HG03095 (cell line): ENCODE measurements around the gene ACAT2.
"Not testable (repeated sequence)": the region's sequence is repeated elsewhere in the genome, so short reads cannot be mapped to it uniquely, and the experiment has no call there.

Experiments used
- ATAC-seq: cut with Tn5 transposase; IDR thresholded peaks from one replicate; pipeline ENCODE4 v1.9.1; 2021; ENCODE audit warnings: moderate library complexity; ENCODE audit not compliant: unreplicated experiment

The ACAT2 gene

DNA sequence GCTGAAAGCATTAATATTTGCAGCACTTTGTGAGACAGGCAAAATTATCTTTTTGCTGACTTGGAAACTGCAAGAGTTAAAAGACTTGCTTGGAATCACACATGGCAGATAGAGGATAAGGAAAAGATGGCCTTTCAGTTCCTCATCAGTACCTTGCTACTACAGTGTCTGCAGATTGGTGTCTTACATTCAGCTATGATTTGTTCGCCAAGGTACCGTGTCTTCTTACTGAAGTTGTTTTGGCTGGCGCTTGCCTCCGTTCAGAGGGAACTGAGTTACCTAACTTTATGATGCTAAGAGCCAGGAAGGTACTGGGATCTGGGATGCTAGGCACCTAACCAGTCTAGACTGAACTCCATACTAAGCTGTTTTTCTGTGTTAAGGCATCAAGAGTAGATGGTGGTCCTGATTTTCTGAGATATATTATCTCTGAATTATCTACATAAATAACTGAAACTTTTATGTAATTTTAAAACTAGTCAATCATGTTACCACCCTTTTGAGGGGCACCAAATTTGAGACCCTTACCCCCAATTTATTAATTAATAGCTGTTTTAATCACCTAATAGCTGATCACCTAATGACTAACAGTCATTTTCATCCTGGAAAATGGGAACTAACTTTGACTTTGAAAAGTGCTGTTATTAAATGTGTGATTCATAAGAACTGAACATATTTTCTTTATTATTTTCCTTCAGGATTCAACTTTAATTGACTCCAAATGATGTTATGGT, 32.1 kb upstream of the ACAT2 start:
- peak; percentile 19 for ATAC-seq

DNA sequence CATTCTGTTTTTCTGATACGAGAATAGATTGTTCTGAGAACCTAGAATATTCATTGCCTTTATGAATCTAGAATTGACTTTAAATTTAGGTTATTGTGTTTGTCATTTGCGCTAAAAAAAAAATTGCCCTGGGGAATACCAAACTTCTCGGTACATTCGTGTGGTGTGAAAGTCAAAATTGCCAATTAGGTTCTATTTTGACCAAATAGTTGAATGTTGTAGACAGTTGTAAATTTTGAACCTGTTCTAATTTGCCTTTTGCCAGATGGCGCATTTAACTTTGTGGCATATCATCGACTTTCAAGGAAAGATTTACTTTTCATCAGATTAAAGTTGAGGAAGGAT, 31.5 kb upstream of the ACAT2 start:
- ATAC-seq: no peak

DNA sequence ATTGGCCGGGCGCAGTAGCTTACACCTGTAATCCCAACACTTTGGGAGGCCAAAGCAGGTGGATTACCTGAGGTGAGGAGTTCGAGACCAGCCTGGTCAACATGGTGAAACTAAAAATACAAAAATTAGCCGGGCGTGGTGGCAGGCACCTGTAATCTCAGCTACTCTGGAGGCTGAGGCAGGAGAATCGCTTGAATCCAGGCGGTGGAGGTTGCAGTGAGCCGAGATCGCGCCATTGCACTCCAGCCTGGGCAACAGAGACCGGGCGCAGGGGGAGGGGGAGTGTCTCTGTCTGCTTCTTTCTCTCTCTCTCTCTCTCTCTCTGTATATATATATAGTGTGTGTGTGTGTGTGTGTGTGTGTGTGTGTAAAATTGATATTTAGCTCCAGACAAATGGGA, 29.3 kb upstream of the ACAT2 start:
- not testable (repeated sequence) for ATAC-seq

- ATAC-seq: not testable (repeated sequence)
Observed at GRCh38 chr6:159733395-159733794, 28.4 kb upstream of the ACAT2 start.

- no peak for ATAC-seq
Observed at GRCh38 chr6:159736908-159737307, 24.9 kb upstream of the ACAT2 start.

GRCh38 chr6:159739341-159739740, 22.5 kb upstream of the ACAT2 start:
- no peak for ATAC-seq

DNA sequence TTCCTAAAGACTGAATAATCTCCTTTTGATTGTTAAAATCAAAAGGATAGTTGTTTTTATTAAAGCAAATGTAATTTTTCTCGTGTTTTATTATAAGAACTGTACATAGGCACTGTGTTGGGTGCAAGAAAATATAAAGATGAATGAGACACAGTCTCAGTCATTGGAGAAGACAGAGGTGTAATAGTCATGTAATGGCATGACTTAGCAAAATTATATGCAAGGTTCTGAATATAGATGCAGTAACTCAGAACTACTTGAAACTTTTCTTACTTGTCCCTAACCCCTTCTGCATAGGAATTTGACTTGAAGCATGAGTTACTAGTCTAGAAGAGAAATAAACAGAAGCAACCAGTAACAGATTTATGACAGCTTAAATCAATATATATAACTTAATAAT, 19.7 kb upstream of the ACAT2 start:
- ATAC-seq: no peak

- no peak for ATAC-seq
Observed at GRCh38 chr6:159745081-159745480, 16.8 kb upstream of the ACAT2 start.

DNA sequence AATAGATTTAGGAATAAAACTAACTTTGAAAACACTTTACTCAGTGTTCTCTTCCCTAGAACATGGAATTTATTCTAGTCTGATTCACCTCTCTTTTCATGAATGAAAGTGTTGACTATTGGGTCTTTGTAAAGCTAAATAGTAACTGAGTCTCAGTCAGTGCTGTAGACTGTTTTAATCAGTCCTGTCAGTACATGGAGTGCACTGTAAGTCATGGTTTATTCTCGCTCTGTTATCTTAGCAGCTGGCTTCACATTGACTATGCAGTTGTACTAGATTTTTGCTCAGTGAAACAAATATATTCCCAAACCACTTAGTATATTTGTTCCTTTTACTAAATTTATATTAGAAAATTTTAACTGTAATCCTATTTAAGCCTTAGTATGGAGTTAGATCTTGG, 15.1 kb upstream of the ACAT2 start:
- no peak for ATAC-seq

- not testable (repeated sequence) for ATAC-seq
Observed at GRCh38 chr6:159748127-159748526, 13.7 kb upstream of the ACAT2 start.

DNA sequence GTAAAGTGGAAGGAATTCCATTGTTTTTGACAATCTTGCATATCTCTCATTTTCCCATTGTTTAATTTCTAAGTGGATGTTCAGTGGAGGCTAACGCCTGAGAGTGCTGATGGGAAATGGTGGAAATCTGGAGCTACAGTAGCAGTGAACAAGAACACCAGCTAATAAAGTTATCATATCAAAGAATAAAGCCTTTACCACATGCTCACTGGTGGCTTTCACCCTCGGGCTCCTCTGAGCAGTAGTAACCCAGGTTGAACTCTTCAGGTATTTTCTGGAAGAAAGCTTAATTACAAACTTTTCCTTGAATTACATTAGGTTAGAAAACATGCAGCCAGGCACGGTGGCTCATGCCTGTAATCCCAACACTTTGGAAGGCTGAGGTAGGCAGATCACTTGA, 10.4 kb upstream of the ACAT2 start:
- ATAC-seq: no peak

- no peak for ATAC-seq
Observed at GRCh38 chr6:159753081-159753872, 8.6 kb upstream of the ACAT2 start.

DNA sequence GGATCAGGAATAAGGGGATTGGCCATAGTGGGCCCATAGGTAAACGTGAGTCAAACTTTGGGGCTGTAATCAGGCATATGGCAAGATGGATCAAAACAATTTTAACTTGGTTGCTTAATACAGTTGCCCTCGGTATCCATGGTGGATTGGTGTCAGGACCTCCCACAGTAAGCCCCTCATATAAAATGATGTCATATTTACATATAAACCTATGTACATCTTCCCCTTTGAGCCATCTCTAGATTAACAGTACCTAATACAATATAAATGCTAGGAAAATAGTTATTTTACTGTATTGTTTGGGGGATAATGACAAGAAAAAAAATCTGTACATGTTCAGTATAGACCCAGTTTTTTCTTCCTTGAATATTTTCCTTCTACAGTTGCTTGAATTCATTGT, 7.4 kb upstream of the ACAT2 start:
- ATAC-seq: no peak

DNA sequence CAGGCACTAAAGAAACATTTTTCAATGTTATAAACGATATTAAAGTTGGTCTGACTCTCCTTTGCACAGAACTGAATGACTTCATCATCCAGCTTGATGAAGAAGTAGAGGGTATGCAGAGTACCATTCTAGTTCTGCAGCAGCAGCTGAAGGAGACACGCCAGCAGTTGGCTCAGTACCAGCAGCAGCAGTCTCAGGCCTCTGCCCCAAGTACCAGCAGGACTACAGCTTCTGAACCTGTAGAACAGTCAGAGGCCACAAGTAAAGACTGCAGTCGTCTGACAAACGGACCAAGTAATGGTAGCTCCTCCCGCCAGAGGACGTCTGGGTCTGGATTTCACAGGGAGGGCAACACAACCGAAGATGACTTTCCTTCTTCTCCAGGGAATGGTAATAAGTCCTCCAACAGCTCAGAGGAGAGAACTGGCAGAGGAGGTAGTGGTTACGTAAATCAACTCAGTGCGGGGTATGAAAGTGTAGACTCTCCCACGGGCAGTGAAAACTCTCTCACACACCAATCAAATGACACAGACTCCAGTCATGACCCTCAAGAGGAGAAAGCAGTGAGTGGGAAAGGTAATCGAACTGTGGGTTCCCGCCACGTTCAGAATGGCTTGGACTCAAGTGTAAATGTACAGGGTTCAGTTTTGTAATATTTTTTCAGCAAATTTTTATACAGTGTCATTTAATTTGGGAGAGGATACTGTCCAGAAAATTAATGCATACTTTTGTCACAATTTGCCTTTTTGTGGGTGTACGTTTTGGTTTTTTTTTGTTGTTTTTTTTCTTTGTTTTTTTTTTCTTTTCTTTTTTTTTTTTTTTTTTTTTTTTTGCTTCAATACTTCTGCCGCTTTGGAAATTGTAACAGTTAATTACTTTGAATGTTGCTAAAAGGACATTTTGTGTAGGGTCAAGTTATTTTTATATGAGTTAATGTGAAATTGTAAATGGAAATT, 6.6 kb upstream of the ACAT2 start:
- ATAC-seq: no peak

GRCh38 chr6:159756508-159756907, 5.3 kb upstream of the ACAT2 start:
- ATAC-seq: no peak

GRCh38 chr6:159758031-159759001, 3.5 kb upstream of the ACAT2 start:
- ATAC-seq: no peak

GRCh38 chr6:159759645-159760044, 2.2 kb upstream of the ACAT2 start:
- ATAC-seq: no peak

- ATAC-seq: no peak
Observed at GRCh38 chr6:159760602-159761057, 1.2 kb upstream of the ACAT2 start.

DNA sequence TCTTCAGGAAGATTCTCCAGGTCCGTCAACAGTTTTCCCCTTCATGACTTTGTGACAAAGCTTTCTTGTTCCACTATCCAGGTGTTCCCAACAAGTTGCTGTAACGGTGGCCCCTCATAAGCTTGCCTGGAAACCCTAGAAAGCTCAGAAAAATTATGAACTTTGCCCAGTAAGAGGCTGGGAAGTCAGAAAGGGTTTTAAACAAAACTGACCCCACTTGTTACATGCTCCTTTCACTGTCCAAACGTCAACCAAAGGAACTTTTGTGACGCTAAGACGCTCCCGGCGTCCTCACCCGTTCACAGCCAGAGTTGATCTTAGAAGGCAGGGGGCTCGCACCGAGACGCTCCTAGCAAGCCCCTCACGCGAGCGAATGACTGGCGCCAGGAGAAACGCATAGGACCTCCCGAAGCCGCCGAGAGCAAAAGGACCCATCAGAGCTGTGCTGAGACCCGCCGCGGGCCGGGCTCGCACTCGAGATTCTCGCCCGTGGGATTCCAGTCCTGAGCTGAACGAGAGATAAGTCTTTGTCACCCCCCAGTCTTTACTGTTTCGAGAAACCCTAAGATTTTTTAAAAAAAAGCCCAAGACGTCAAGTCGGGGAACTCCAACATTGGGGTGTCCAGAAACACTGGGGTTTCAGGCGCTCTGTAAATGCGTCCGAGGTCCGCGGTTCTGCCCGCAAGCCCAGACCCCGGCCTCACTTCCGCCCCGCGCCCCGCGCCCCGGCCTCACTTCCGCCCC, 544 bp upstream of the ACAT2 start:
- no peak for ATAC-seq
